Stimulated activated naive CD8-positive, alpha-beta T cell treated with anti-CD3 and anti-CD28 coated beads, Interleukin-15, Interleukin-2, amounts not matched to agents 100 U/mL and 50 U/mL, for 24 hours (primary cell): ENCODE data around the gene ZBTB7B.
A peak's percentile ranks its signal among the peaks of the same experiment; 100 is the strongest.
"Not testable (repeated sequence)": the region's sequence is repeated elsewhere in the genome, so short reads cannot be mapped to it uniquely, and the experiment has no call there.

Experiments used
- ATAC-seq: fragments of 150-1000 bp; cut with Tn5 transposase; one replicate; pipeline ENCODE4 v1.10.0; 2021
- DNase-seq: peaks from one replicate; pipeline ENCODE4 v3.0.0; 2021

ZBTB7B gene

DNA sequence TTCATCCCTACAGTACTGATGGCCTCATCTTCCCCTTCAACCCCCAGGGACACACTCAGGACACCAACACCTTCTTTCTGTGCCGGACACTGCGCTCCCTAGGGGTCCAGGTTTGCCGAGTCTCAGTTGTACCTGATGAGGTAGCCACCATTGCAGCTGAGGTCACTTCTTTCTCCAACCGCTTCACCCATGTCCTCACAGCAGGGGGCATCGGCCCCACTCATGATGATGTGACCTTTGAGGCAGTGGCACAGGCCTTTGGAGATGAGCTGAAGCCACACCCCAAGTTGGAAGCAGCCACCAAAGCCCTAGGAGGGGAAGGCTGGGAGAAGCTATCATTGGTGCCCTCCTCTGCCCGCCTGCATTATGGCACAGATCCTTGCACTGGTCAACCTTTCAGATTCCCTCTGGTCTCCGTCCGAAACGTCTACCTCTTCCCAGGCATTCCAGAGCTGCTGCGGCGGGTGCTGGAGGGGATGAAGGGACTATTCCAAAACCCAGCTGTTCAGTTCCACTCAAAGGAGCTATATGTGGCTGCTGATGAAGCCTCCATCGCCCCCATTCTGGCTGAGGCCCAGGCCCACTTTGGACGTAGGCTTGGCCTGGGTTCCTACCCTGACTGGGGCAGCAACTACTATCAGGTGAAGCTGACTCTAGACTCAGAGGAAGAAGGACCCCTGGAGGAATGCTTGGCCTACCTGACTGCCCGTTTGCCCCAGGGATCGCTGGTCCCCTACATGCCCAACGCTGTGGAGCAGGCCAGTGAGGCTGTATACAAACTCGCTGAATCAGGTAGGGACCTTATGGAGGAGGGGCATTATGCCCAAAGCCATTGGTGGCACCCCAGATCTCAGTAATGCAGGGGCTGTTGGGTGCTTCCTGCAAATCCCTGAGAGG is 14.3 kb upstream of the ZBTB7B start:
- DNase-seq = no peak
- no peak for ATAC-seq

DNA sequence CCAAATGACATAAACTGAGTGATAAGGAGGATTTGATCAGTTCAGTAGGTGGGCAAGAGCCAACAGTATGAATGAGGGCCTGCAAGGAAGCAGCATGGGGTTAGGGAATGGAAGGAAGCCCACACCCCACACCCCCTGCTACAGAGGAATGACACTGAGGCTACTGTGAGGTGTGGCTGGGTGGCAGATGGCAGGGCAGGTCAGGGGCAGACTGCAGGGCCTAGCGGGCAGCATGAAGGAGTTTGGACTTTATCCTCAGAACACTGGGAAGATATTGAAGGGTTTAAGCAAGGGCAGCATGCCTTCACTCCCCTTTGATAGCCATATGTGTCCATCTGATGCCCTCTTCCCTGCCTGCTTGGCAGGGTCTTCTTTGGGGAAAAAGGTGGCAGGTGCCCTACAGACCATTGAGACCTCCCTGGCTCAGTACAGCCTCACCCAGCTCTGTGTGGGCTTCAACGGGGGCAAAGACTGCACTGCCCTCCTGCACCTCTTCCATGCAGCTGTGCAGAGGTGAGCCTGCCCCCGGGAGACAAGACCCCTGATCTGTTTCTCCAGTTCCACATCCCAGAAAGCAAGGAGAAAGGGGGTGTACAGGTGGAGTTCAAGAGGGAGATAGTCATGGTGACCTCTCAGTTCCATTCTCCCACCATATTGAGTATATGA is 13.3 kb upstream of the ZBTB7B start:
- ATAC-seq = no peak
- no peak for DNase-seq

DNA sequence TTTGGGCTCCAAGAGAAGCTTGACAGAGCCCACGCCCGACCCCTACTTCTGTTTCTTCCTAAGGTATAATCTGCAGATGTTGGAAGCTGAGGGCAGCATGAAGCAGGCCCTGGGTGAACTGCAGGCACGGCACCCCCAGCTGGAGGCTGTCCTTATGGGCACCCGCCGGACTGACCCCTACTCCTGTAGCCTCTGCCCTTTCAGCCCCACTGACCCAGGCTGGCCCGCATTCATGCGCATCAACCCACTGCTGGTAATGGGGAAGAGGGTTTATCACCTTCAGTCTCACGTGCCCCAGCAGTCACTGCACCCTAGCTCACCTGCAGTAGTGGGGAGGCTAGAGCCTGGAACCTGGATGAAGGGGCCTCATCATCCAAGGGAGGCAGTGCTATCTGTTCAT is 12.3 kb upstream of the ZBTB7B start:
- no peak for ATAC-seq
- DNase-seq = no peak

DNA sequence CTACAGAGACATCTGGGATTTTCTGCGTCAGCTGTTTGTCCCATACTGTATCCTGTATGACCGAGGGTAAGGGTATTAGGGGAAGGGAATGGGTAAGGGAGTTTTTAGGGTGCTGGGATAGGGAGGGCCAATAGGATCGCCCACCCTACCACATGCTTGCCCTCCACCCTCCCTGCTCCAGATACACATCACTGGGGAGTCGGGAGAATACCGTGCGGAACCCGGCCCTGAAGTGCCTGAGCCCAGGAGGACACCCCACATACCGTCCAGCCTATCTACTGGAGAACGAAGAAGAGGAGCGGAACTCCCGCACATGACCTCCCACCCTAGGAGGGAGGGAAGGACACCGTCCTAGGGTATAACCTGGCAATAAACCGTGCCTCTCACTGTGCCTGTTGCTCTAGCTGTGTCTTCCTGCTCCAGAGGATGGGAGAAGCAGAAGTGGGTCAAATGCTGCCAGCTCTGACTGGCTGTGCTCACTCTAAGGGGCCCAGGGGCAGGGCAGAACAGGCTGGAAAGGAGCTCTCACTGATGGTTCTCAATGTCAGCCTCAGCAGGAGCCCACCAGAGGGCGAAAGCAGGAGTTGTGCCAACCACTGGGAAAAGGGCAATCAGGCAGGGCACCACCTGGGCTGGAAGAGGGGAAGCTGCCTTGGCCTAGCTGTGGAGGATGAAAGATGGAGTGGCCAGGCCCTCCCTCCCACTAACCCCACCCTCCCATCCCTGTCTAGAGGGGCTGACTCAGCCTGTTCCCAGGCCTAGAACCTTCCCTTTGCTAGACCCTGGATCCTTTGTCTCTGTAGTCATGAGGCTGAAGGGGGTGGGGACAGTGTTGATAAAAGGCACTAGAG is 9.7 kb upstream of the ZBTB7B start:
- ATAC-seq = no peak
- no peak for DNase-seq

DNA sequence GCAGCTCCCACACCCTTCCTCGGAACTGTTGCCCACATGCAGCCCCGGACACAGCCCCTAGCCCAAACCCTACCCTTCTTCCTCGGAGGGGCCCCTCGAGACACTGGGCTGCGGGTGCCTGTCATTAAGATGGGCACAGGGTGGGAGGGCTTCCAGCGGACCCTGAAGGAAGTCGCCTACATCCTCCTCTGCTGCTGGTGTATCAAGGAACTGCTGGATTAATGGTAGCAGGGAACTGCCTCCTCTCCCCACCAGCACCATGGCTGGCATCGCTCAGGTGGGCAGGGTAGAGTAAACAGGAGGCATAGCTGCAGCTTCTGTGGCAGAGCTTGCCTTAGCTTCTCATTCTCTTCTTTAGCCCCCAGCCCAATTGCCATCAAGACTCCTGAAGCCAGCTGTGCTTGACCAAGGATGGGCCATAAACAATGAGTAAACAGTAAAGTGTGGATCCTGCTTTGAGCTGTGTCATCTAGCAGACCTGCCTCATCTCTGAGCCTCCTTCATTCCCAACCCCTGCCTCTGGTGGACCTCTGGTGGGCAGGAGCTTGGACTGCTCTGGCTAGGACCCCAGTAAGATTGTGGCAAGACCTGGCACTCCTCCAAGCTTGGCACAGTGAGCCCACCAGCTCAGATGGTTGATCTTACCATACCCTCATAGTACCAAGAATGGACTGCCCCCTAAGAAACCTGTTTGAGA is 8.9 kb upstream of the ZBTB7B start, which contains the start of gene LENEP:
TSS of gene LENEP (plus strand) at position 15 of the 697 bp plus-strand sequence. CDS start at position 37, 22 bp downstream.
- ATAC-seq (no peak), DNase-seq (no peak)

DNA sequence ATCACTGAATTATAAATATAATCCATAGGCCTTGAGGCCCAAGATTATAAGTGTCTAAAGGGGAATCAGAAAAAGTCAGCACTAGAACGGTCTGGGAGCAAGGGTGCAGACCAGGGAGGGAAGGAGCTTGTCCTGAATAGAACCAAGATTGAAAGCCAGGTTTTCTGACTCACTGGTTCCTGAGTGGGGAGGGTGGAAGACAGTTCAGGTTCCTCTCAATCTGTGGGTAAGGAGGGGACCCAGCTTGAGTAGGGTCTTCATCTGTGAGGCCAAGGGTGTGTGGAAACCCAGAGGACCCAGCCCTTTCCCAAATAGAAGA is 8.4 kb upstream of the ZBTB7B start:
- DNase-seq (no peak), ATAC-seq (no peak)

DNA sequence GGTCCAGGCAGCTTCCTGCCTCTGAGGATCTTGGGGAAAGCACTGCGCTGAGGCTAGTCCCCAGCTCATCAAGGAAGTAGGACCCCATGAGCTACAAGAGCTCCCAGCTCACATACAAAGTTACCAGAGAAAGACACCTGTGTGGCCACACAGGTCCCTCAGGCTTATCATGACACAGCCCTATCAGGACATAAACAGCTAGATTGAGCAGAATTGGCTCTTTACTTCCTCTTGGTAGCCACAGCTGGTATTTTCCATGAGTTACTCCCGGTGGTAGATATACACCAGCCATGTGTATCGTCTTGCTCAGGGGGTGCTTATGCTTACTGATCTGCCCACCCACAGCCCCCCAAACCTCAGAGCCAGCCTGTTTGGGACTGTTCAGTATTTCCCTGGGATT is 8.0 kb upstream of the ZBTB7B start:
- ATAC-seq (no peak), DNase-seq (no peak)

DNA sequence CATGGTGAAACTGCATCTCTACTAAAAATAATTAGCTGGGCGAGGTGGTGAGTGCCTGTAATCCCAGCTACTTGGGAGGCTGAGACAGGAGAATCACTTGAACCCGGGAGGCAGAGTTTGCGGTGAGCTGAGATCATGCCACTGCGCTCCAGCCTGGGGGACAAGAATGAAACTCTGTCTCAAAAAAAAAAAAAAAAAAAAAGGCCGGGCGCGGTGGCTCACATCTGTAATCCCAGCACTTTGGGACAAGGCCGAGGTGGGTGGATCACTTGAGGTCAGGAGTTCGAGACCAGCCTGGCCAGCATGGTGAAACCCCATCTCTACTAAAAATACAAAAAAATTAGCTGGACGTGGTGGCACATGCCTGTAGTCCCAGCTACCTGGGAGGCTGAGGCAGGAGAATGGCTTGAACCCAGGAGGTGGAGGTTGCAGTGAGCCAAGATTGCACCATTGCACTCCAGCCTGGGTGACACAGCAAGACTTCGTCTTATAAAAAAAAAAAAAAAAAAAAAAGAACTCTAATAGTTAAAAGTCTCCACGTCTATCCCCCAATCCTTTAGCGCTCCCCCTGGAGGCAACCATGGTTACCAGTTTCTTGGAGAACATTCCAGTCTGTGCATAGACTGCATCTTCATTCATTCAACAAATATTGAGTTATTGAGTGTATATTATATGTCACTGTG is 7.2 kb upstream of the ZBTB7B start:
- not testable (repeated sequence) for ATAC-seq
- DNase-seq = peak; percentile 30

DNA sequence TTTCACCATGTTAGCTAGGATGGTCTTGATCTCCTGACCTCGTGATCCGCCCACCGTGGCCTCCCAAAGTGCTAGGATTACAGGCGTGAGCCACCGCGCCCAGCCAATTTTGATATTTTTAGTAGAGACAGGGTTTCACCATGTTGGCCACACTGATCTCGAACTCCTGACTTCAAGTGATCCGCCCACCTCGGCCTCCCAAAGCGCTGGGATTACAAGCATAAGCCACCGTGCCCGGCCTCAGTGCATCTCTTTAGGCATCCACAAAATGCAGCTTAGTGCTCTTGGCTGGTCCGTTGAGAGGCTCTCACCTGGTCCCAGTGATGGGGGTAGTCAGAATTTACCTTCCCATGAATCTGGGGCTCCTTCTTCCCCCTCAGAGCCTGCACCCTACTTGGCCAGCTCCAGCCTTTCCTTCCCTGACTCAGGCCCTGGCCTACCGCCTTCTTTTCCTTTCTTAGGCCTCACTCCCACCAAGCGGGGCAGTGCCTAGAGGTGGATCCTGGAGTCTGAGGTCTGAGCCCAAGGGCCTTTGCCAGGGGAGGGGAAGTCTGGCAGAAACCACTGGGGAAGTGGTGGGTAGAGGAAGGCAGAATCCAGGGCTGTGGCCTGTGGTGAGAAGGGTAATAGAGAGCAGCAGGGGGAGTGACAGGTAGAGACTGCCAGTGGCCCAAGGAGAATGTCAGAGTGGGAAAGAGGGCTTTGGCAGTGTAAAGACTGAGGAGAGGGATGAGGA is 5.5 kb upstream of the ZBTB7B start:
- ATAC-seq (no peak), DNase-seq (no peak)

DNA sequence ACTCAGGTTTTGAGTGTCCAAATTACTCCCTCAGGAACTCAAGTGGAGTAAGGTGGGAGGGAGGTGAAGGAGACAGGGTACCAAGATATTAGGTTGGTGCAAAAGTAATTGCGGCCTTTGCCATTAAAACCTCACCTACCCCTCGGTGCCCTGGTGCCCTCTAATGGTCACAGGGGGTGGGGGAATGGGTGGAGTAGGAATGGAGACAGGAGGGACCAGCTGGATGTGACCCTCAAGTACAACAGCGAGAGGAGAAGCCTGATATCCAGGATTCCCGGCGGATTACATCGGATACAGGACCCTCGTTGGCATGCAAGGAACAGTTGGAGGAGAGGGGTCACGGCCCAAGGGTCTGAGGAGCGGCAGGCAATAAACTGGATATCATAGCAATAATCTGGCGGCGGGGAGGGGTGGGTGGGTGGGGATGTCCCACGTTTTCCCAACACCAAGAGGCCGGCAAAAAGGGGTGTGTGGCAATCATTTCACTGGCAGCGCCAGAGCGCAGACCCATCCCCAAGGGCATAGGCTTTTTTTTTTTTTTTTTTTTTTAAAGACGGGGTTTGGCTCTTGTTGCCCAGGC is 4.3 kb upstream of the ZBTB7B start:
- no peak for DNase-seq

DNA sequence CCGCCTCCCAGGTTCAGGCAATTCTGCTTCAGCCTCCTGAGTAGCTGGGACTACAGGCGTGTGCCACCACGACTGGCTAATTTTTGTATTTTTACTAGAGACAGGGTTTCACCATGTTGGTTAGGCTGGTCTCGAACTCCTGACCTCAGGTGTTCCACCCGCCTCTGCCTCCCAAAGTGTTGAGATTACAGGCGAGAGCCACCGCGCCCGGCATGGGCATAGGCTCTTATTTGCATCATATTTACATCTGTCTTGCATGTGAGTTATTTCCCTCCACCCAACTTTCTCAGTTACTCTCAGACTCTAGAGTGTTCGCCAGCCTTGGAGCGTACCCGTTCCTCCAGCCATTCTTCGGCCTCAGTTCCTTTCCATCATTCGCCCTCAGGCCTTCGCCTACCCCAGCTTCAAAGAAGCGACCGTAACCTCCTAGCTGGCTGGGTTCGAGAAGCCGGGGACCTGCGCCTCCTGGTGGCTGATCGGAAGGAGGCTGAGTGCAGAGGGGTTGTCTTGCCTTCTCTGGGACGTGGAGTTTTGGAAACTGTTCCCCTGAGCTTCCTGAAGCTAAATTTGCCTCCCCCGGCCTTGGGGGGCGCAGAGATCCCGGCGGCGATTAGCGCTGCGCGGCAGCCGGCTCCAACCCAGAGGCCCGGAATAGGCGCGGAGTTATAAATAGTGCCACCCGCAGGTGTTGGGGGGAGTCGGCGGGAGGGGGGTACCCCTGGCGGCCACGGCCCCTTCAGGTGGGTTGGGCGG is 3.6 kb upstream of the ZBTB7B start:
- DNase-seq = peak; percentile 87
- ATAC-seq = peak; percentile 31

More for the DNA sequence above, 4.3 kb upstream of the ZBTB7B start:
- ATAC-seq = no peak

DNA sequence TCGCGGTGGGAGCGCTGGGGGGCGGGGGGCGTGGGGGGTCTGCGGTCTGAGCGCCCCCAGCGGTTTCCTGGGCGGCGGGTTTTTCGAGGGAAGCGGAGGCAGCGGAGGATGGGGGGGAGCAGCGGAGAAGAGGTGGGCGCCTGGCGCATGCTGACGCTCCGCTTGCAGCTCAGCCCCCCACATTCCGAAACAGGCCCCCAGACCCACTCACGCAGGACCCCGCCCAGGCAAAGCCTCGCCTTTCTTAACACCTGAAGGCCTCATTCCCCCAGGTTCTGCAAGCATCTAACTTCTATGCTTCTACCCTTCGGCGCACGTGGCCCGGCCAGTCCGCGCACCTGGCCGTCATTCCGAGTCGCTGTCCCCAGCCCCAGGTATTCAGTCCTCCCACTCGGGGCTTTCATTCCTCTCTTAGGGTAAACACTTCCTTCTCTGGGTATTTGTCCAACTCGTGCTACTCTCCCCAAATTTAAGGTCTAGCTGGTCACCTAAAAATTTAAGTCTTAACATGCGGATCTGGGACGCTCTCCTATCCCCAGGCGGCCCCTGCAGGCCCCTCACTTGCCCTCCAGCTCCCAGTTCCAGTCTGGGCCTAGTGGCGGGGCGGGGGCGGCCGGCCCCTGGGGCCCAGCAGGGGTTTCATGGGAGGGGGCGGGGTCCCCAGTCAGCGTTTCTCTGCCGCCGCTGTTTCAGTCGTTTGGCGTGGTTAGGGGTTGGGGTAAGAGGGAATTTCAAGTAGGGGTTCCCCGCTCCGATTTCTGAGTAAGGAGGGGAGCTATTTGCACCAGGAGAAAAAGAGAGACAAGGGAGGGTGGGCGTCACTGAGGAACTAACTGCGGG is 2.8 kb upstream of the ZBTB7B start:
- peak; percentile 6 for ATAC-seq
- peak; percentile 81 for DNase-seq

DNA sequence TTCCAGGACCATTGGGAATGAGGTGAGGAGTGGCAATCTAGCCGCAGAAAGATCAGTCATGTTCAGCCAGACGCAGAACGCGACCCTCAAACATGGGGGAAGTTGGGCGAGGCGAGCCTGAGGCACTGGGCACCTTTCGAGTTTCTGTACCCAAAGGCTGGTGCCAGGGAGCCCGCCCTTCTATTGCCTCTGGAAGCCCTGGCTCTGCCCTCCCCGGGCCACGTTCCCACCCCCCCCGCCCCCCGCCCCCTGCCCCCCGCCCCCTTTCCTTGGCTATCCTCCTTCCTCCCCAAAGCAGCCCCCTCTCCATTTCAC is 2.2 kb upstream of the ZBTB7B start:
- no peak for DNase-seq
- ATAC-seq = no peak

DNA sequence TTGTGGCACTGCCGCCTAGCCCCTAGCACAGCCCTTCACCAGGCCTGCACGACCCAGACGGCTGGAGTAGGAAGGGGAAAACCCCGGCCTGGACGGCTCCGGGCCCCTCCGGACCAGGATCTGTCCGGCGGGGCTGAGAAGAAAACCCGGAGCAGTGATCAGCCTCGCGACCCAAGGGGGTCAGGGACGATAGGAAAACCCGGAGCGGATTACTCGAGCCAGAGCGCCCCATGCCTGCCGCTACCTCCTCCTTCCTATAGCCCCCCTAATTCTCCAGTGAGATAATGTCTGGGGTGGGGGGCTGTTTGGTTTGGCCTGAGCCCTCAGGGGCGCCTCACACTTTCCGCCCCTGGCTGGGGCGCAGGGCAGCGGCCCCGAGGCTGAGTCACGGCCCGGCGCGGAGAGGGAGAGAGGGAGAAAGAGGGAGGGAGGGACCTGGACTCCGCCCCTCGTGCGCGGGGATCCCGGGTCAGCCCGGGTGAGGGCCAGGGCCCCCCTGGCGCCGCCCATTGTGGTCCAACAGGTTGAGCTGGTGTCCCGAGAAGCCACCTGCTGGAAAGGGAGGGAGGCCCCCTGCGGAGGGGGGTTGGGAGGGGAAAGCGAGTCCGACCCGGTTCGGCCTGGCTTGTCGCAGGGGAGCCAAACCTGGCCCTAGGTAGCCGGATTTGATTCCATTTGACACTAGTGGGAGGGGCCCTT is 1.7 kb upstream of the ZBTB7B start:
- DNase-seq (peak; percentile 92), ATAC-seq (peak; percentile 52)

DNA sequence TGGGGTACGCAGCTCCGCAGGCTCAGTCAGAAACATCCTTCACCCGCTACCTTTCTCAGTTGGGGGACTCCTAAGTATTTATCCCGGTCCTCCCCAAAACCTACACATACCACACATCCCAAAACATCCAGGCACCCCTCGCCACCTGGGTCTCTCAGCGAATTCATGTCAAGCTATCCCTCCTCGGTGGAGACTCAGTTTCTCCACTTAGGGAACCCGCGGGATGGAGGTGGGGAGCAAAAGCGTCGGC is 1.3 kb upstream of the ZBTB7B start:
- DNase-seq (no peak), ATAC-seq (no peak)

DNA sequence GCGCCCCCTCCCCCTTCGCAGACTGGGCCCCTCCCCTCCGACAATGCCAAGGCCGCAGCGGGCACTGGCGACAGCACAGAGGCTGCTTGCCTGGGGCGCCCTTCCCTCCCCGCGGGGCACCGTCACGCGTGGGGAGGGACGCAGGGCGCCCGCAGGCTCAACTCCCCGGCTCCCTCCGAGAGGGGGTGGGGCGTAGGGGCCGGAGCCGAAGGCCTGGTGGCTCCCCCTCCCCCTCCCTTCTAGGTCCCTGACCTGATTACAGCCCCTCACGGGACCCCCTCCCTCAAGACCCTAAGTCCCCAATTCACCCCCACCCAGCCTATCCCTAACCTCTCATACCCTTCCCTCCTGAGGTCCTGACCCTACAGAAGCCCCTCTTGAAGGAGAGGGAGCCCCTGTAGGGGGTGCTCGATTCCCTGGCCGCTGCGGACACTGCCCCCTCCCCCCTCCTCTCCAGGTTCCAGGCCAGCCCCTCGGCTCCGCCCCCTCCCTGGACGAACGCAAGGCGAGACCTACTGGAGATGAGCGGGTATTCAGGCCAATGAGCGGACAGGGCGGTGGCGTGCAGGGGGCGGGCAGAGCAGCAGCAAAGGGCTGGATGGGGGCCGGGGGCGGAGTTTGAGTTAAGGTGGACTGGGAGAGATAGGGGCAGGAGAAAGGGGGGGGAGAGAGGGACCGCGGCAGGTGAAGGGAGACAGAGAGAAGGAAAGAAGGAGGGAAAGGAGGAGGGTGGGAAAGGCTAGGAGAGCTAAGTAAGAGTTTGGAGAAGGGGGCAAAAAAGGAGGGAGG is 733 bp upstream of the ZBTB7B start:
- DNase-seq = peak; percentile 99
- ATAC-seq = peak; percentile 67

DNA sequence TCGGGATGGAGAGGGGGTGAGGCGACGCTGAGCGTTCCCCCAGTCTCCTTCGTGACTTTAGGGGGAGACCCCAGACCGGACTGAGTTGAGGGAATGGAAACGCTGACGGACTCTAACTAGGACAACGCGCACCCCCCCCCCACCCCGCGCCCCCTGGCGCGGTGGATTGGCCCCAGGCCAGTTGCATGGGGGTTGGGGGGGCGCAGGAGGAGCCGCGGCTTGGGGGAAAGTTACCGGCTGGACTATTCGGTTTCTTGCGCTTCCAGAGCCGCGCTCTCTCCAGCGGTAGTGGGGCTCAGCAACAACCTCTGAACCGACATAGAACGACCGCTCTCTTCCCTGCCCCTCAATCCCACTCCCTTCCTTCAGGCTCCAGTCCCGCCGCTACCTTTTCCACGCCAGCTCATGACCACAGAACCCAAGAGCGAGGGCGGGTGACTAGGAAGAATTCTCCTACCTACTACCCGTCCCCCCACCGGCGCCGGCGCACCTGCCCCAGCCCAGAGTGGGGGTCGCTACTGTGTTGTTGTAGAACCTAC is 694 bp downstream of the ZBTB7B start:
- ATAC-seq (no peak), DNase-seq (no peak)
